HEK293 (cell line): ENCODE data around the gene SMARCD3.
A peak's percentile ranks its signal among the peaks of the same experiment; 100 is the strongest.

Experiments used
- CTCF ChIA-PET: fragments of 350-600 bp; formaldehyde crosslinking; extraction: SDS; loops from one replicate; lab custom pipeline; 2021; ENCODE audit warnings: antibody characterized with exemption; lab: Yijun Ruan, JAX
- POLR2A ChIA-PET: fragments of 300-600 bp; formaldehyde crosslinking; extraction: SDS; loops from one replicate; lab custom pipeline; 2020; ENCODE audit warnings: antibody characterized with exemption, inconsistent platforms; lab: Yijun Ruan, JAX
- H3K27ac ChIP-seq: fragments of 200-500 bp; sonication (Bioruptor generic); 2 replicates; pipeline ENCODE4 v1.5.1; 2014; ENCODE audit warnings: low read depth, low read length, control low read depth, inconsistent platforms; ENCODE audit errors: extremely low read depth
- H3K36me3 ChIP-seq, 2 experiments: fragments of 200-500 bp in 1 of 2; sonication (Bioruptor generic) in 1 of 2; 1 replicate in 1 of 2; 2 replicates in 1 of 2; pipeline ENCODE4 v1.5.1; 2014 to 2017; ENCODE audit warnings: inconsistent platforms in 2 of 2, low read length in 2 of 2; ENCODE audit not compliant: control insufficient read depth in 2 of 2, insufficient read depth in 1 of 2
- H3K4me1 ChIP-seq: fragments of 200-500 bp; sonication (Bioruptor generic); 2 replicates; pipeline ENCODE4 v1.5.1; 2014; ENCODE audit warnings: mild to moderate bottlenecking, low read length, inconsistent platforms; ENCODE audit not compliant: control insufficient read depth, insufficient read depth
- H3K4me3 ChIP-seq: 2 replicates; pipeline ENCODE4 v1.5.1; 2011; ENCODE audit warnings: low read depth, mild to moderate bottlenecking, control low read depth, low read length, moderate library complexity
- H3K9me3 ChIP-seq: fragments of 200-500 bp; sonication (Bioruptor generic); 2 replicates; pipeline ENCODE4 v1.5.1; 2014; ENCODE audit warnings: low read depth, low read length, inconsistent platforms; ENCODE audit not compliant: control insufficient read depth, insufficient read depth
- BCL11A ChIP-seq: fragments of 450-650 bp; formaldehyde crosslinking; IDR thresholded peaks from 2 replicates; pipeline ENCODE4 v1.5.1; 2016; ENCODE audit warnings: low read depth, missing biosample characterization, missing genetic modification characterization
- PRDM4 ChIP-seq: fragments of 450-650 bp; formaldehyde crosslinking; IDR thresholded peaks from 2 replicates; pipeline ENCODE4 v1.5.1; 2017; ENCODE audit warnings: missing biosample characterization, missing genetic modification characterization
- SCRT1 ChIP-seq: fragments of 450-650 bp; formaldehyde crosslinking; IDR thresholded peaks from 2 replicates; pipeline ENCODE4 v1.5.1; 2016; ENCODE audit warnings: missing biosample characterization, missing genetic modification characterization, borderline replicate concordance
- TCF7L2 ChIP-seq: IDR thresholded peaks from 2 replicates; pipeline ENCODE4 v1.6.1; 2011; ENCODE audit warnings: low read depth, mild to moderate bottlenecking, inconsistent platforms, low read length, moderate library complexity, borderline replicate concordance
- ZBTB20 ChIP-seq: fragments of 450-650 bp; formaldehyde crosslinking; IDR thresholded peaks from 2 replicates; pipeline ENCODE4 v1.5.1; 2016; ENCODE audit warnings: missing biosample characterization, missing genetic modification characterization
- ZBTB26 ChIP-seq: fragments of 450-650 bp; formaldehyde crosslinking; optimal IDR thresholded peaks from 2 replicates; pipeline ENCODE3; 2016; ENCODE audit warnings: missing biosample characterization, mild to moderate bottlenecking, missing genetic modification characterization
- ZFHX2 ChIP-seq: fragments of 450-650 bp; formaldehyde crosslinking; conservative IDR thresholded peaks from 2 replicates; pipeline ENCODE4 v1.5.1; 2016; ENCODE audit warnings: missing biosample characterization, missing genetic modification characterization
- ZNF175 ChIP-seq: fragments of 450-650 bp; formaldehyde crosslinking; IDR thresholded peaks from 2 replicates; pipeline ENCODE4 v1.5.1; 2016; ENCODE audit warnings: missing biosample characterization, missing genetic modification characterization
- ZNF335 ChIP-seq: fragments of 450-650 bp; formaldehyde crosslinking; conservative IDR thresholded peaks from 2 replicates; pipeline ENCODE4 v1.5.1; 2016; ENCODE audit warnings: missing biosample characterization, missing genetic modification characterization
- ZNF366 ChIP-seq: fragments of 450-650 bp; formaldehyde crosslinking; conservative IDR thresholded peaks from 2 replicates; pipeline ENCODE4 v1.5.1; 2016; ENCODE audit warnings: missing biosample characterization, missing genetic modification characterization
- ZNF518A ChIP-seq: fragments of 450-650 bp; formaldehyde crosslinking; conservative IDR thresholded peaks from 2 replicates; pipeline ENCODE4 v1.5.1; 2016; ENCODE audit warnings: low read depth, missing biosample characterization, missing genetic modification characterization
- ZNF600 ChIP-seq: fragments of 450-650 bp; formaldehyde crosslinking; IDR thresholded peaks from 2 replicates; pipeline ENCODE4 v1.5.1; 2016; ENCODE audit warnings: missing biosample characterization, missing genetic modification characterization
- ZNF624 ChIP-seq: fragments of 450-650 bp; formaldehyde crosslinking; IDR thresholded peaks from 2 replicates; pipeline ENCODE4 v1.5.1; 2017; ENCODE audit warnings: missing biosample characterization, missing genetic modification characterization
- ZNF629 ChIP-seq: fragments of 450-650 bp; formaldehyde crosslinking; IDR thresholded peaks from 2 replicates; pipeline ENCODE4 v1.5.1; 2017; ENCODE audit warnings: missing biosample characterization, missing genetic modification characterization
- ZNF777 ChIP-seq: fragments of 450-650 bp; formaldehyde crosslinking; IDR thresholded peaks from 2 replicates; pipeline ENCODE4 v1.5.1; 2017; ENCODE audit warnings: missing biosample characterization, missing genetic modification characterization, borderline replicate concordance
- ZSCAN23 ChIP-seq: fragments of 450-650 bp; formaldehyde crosslinking; IDR thresholded peaks from 2 replicates; pipeline ENCODE4 v1.5.1; 2016; ENCODE audit warnings: missing biosample characterization, missing genetic modification characterization
- TF ChIP-seq, protein P1 (sequence below): fragments of 450-650 bp; formaldehyde crosslinking; IDR thresholded peaks from 2 replicates; pipeline ENCODE4 v1.5.1; 2016; ENCODE audit warnings: missing biosample characterization, missing genetic modification characterization

SMARCD3 gene

GRCh38 chr7:151209588-151209987 is 38.9 kb downstream of the SMARCD3 start:
- peaks cover 3 to 32% of the 10 kb centered on the region in 2 experiments; a peak in 1 of 3 replicates for H3K36me3 ChIP-seq
- no peak for TF ChIP-seq ZBTB26
- TF ChIP-seq ZSCAN23 (tag by site-specific recombination) = no peak
- CTCF ChIA-PET = interaction anchor here (1.3 kb wide), 1 partner anchor 85 kb away, joined by 3 read pairs; no protein-coding TSS in a partner anchor
- H3K4me1 ChIP-seq = no peaks in the 10 kb centered on the region
- POLR2A ChIA-PET = no interaction called here
- H3K27ac ChIP-seq = no peak overlapping the region
- no peak overlapping the region for H3K4me3 ChIP-seq
- H3K9me3 ChIP-seq = no peaks in the 10 kb centered on the region

DNA sequence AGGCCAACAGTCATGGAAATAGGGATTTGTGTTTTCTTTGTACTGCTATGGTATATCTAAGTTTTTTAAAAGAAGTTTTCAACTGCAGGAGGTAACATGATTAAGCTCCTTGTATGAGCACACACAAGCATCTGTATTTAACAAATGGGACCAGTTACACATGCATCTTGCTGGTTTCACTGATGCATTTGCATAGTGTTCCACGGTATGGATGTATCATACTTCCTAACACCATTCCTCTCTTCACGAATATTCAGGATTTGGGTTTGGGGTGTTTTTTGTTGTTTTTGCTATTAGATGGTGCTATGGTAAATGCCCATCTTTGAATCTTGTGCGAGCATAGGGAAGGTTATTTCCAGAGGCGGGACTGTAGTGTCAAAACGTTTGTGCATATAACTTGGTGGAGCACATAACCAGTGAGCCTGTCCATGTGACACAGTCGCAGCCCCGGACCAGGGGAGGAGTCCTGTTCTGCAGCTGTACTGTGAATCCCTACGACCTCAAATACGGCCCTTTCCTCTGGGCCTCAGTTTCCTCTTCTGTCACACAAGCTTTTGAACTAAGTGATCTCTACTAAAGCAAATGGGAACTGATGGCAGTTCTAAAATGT is 40.1 kb downstream of the SMARCD3 start:
- peaks cover 0 to 20% of the 10 kb centered on the region in 2 experiments; a peak in 1 of 3 replicates for H3K36me3 ChIP-seq
- H3K4me3 ChIP-seq = no peak overlapping the region
- ChIA-PET POLR2A (interaction anchor here (3.6 kb wide), 1 partner anchor 19 kb away, joined by 15 read pairs; the partner anchor contains the start of gene ABCF2), CTCF (interaction anchor here (0.7 to 1.4 kb wide), 3 partner anchors 33 to 40 kb away, joined by 3 to 11 read pairs (median 6); partner anchors contain the start of gene GBX1)
- H3K4me1 ChIP-seq = no peaks in the 10 kb centered on the region
- H3K9me3 ChIP-seq = no peaks in the 10 kb centered on the region
- no peak for TF ChIP-seq PRDM4 (tag by site-specific recombination)
- TF ChIP-seq ZNF600 = 0 out of 2 replicates have a peak, but pooled peaks have one; percentile 16
- H3K27ac ChIP-seq = no peak overlapping the region

DNA sequence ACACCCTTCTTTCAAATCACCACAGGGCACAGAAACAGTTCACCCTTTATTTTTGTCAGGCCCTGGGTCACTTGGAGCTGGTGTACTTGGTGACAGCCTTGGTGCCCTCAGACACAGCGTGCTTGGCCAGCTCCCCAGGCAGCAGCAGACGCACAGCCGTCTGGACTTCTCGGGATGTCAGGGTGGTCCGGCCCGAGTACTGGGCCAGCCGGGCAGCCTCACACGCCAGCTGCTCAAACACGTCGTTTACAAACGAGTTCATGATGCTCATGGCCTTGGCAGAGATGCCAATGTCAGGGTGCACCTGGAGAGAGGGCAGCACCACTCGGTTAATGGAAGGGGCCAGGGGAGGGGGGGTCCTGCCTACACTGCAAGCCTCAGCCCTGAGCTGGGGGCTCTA is 40.7 kb downstream of the SMARCD3 start:
- TF ChIP-seq ZNF629 (tag by site-specific recombination) (no peak), ZNF624 (tag by site-specific recombination) (no peak), ZNF518A (tag by site-specific recombination) (no peak), ZBTB20 (tag by site-specific recombination) (no peak), TCF7L2 (no peak), ZNF777 (tag by site-specific recombination) (no peak), ZNF175 (tag by site-specific recombination) (no peak), ZFHX2 (tag by site-specific recombination) (no peak), ZNF335 (tag by site-specific recombination) (no peak), ZNF366 (tag by site-specific recombination) (no peak), SCRT1 (tag by site-specific recombination) (no peak), BCL11A (tag by site-specific recombination) (no peak)
- TF ChIP-seq, protein P1, sequence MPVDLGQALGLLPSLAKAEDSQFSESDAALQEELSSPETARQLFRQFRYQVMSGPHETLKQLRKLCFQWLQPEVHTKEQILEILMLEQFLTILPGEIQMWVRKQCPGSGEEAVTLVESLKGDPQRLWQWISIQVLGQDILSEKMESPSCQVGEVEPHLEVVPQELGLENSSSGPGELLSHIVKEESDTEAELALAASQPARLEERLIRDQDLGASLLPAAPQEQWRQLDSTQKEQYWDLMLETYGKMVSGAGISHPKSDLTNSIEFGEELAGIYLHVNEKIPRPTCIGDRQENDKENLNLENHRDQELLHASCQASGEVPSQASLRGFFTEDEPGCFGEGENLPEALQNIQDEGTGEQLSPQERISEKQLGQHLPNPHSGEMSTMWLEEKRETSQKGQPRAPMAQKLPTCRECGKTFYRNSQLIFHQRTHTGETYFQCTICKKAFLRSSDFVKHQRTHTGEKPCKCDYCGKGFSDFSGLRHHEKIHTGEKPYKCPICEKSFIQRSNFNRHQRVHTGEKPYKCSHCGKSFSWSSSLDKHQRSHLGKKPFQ (tag by site-specific recombination) = no peak
- POLR2A ChIA-PET = interaction anchor here (3.6 kb wide), 1 partner anchor 19 kb away, joined by 15 read pairs; the partner anchor contains the start of gene ABCF2
- no peaks in the 10 kb centered on the region for H3K9me3 ChIP-seq
- no peak overlapping the region for H3K4me3 ChIP-seq
- H3K36me3 ChIP-seq = peaks cover 0 to 14% of the 10 kb centered on the region in 2 experiments; a peak in 1 of 3 replicates
- no peaks in the 10 kb centered on the region for H3K4me1 ChIP-seq
- CTCF ChIA-PET = interaction anchor here (0.6 to 1.4 kb wide), 4 partner anchors 29 to 40 kb away, joined by 3 to 11 read pairs (median 4); partner anchors contain the start of gene GBX1
- H3K27ac ChIP-seq = no peak overlapping the region
